ENCODE results near the gene PRELID1. TPM values are rescaled to one million over a fixed set of nuclear protein-coding genes. Genes with fewer than 3 reads are reported as not detected.

The PRELID1 gene
- total and polyA plus RNA-seq, 11 donors: 30.3 to 160 (median 42.4) TPM

DNA sequence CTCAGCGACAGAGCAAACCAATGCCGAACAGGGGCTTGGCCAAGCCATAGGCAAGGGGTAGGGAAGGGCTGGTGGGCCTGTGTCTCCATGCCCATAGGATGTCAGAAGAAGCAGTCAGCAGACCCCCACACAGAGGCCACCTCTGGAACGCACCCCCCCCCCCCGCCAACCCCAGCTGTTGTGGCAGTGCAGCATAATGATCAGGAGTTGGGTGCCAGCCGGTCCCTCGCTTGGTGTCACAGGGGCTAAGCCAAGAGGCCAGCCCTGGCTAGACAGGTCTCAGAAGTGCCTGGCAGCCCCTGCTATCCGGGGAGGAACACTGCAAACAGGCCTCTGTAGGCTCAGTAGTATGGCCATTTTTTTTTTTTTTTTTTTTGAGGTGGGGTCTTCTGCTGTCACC is 11.8 kb downstream of the PRELID1 start:
- Histone ChIP-seq H3K4me3 (no peak overlapping the region), H3K9me3 (no peaks in the 10 kb centered on the region), H3K27ac (no peak overlapping the region), H3K36me3 (peaks cover 0 to 5% (median 0%) of the 10 kb centered on the region in 9 donors), H3K27me3 (no peaks in the 10 kb centered on the region), H3K4me1 (peaks cover 0 to 35% (median 22%) of the 10 kb centered on the region in 12 donors)
- ATAC-seq: no peak
- intact Hi-C loops (cut with DNase I): loop anchor here in 9 of 10 donors (5.0 to 10.0 kb wide), 10 partner anchors 42 to 201 kb away; partner anchors contain the start of genes SLC34A1 (in 2 of the 9), DOK3 (in 1 of the 9) and RGS14 (in 1 of the 9)
- WGBS, 4 donors: 89 to 93% (median 91%) methylated on average over 3 to 7 of the region's 7 CpGs
- TF ChIP-seq POLR2A (IDR thresholded peaks at IDR 0.05): no peak
- peak in 1 of 5 donors; percentile 42 for DNase-seq

DNA sequence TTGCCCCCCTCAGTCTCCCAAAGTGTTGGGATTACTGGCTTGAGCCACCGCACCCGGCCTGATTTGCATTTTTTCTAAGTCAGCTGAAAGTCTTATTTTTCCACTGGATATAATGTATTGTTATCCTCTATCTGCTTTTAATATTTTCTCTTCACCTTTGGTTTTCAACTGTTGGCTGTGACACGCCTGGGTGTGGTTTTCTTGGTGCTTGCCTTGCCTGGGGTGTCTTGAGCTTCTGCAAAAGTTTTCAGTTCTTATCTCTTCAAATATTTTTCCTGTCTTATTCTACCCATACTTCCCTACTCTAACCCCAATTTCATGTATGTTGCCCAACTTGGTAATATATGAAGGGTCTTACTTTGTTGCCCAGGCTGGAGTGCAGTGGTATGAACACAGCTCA is 12.4 kb downstream of the PRELID1 start:
- ATAC-seq (no peak), DNase-seq (peak in 1 of 5 donors; percentile 8)
- Histone ChIP-seq H3K27ac (no peak overlapping the region), H3K4me1 (peaks cover 0 to 35% (median 16%) of the 10 kb centered on the region in 12 donors), H3K9me3 (no peaks in the 10 kb centered on the region), H3K27me3 (no peaks in the 10 kb centered on the region), H3K4me3 (no peak overlapping the region), H3K36me3 (peaks cover 0 to 8% (median 2%) of the 10 kb centered on the region in 9 donors)
- 78 to 98% (median 97%) methylated on average over 3 of the region's 3 CpGs for WGBS, 4 donors
- TF ChIP-seq POLR2A (IDR thresholded peaks at IDR 0.05): no peak
- TF ChIP-seq, protein P1, sequence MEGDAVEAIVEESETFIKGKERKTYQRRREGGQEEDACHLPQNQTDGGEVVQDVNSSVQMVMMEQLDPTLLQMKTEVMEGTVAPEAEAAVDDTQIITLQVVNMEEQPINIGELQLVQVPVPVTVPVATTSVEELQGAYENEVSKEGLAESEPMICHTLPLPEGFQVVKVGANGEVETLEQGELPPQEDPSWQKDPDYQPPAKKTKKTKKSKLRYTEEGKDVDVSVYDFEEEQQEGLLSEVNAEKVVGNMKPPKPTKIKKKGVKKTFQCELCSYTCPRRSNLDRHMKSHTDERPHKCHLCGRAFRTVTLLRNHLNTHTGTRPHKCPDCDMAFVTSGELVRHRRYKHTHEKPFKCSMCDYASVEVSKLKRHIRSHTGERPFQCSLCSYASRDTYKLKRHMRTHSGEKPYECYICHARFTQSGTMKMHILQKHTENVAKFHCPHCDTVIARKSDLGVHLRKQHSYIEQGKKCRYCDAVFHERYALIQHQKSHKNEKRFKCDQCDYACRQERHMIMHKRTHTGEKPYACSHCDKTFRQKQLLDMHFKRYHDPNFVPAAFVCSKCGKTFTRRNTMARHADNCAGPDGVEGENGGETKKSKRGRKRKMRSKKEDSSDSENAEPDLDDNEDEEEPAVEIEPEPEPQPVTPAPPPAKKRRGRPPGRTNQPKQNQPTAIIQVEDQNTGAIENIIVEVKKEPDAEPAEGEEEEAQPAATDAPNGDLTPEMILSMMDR (IDR thresholded peaks at IDR 0.05): no peak
- intact Hi-C loops (cut with DNase I): loop anchor here in 9 of 10 donors (5.0 to 10.0 kb wide), 10 partner anchors 41 to 201 kb away; partner anchors contain the start of genes SLC34A1 (in 2 of the 9), DOK3 (in 1 of the 9) and RGS14 (in 1 of the 9)

DNA sequence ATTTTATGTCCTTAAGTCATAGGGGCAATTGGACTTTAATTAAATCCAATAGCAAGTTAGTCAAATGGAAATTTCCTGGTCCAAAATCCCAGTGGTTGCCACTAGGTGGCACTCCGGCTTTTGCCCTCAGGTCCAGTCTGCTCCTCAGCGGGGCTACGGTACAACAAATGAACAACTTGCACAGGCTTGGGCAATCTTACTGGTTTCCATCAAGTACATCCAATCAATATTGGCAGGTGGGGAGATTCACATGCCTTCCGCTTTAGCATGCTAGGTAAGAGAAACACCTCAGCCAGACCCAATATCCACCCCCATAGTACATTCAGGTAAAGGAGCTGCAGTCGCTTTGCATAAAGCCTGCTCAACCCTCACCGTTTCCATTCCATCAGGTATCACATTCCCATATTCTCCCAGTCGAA is 14.4 kb downstream of the PRELID1 start:
- no peak overlapping the region for H3K4me3 ChIP-seq
- intact Hi-C loops (cut with DNase I): loop anchor here in 9 of 10 donors (1.0 to 10.0 kb wide), 11 partner anchors 39 to 203 kb away; partner anchors contain the start of genes SLC34A1 (in 2 of the 9), DOK3 (in 1 of the 9) and RGS14 (in 1 of the 9)
- H3K27ac ChIP-seq: no peak overlapping the region
- no peaks in the 10 kb centered on the region for H3K27me3 ChIP-seq
- H3K4me1 ChIP-seq: peaks cover 0 to 18% (median under 1%) of the 10 kb centered on the region in 12 donors
- no peaks in the 10 kb centered on the region for H3K9me3 ChIP-seq
- peaks cover 0 to 10% (median 3%) of the 10 kb centered on the region in 9 donors for H3K36me3 ChIP-seq
- WGBS, 4 donors: 30 to 36% (median 34%) methylated on average over 7 of the region's 7 CpGs
- no peak for TF ChIP-seq POLR2A (IDR thresholded peaks at IDR 0.05)
- TF ChIP-seq, protein P1 (IDR thresholded peaks at IDR 0.05): peak; percentile 67 to 90 (median 82)
- peak; percentile 65 to 77 (median 75) for DNase-seq
- peak in 3 of 4 donors; percentile 47 to 55 (median 49) for ATAC-seq

DNA sequence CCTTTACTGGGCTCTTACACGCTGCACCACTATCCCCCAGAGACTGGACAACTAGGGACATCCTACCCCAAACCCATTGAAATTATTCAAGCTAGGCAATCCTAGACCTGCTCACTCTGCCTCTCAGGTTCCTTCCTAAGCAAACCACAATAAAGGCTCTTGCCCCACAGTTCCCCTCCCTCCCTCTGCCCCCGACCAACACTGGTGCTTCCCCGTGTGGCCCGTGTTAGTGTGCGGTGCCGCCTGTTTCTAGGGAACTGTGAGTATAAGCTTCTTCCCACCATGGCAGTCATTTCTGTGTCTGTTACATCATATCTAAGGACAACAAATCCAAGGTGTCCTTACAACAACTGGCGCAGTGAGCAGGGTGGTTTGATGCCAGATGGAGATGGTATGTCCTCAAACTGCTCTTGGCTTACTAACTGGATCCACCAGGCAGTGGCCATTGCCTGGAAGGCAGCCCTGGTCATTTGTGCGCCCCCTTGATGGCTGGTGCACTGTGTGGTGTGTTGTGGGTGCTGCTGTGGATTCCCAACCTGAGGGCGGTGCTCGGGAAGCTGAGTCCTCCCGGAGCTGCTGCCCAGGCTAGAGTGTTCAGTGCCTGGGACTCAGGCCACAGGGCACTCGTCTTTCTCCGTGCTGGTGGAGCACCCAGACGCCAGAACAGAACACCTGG is 16.5 kb downstream of the PRELID1 start:
- Histone ChIP-seq H3K4me1 (peaks cover 0 to 12% (median 0%) of the 10 kb centered on the region in 12 donors), H3K36me3 (peaks cover 0 to 10% (median 4%) of the 10 kb centered on the region in 9 donors), H3K27me3 (no peaks in the 10 kb centered on the region), H3K9me3 (no peaks in the 10 kb centered on the region), H3K4me3 (no peak overlapping the region), H3K27ac (no peak overlapping the region)
- no peak for TF ChIP-seq POLR2A (IDR thresholded peaks at IDR 0.05)
- TF ChIP-seq, protein P1 (IDR thresholded peaks at IDR 0.05): no peak
- 89 to 95% (median 93%) methylated on average over 7 to 14 of the region's 14 CpGs for WGBS, 4 donors
- ATAC-seq: no peak
- DNase-seq: no peak
- intact Hi-C loops (cut with DNase I): loop anchor here in 9 of 10 donors (5.0 to 10.0 kb wide), 10 partner anchors 37 to 205 kb away; partner anchors contain the start of genes SLC34A1 (in 2 of the 9), DOK3 (in 1 of the 9) and RGS14 (in 1 of the 9)
